Lower lobe of right lung (tissue), 2 donors: ENCODE data around the gene SELENOO. TPM values are rescaled to one million over a fixed set of nuclear protein-coding genes. Genes with fewer than 3 reads are reported as not detected.
A peak's percentile ranks its signal among the peaks of the same experiment; 100 is the strongest.

Source experiments
- ATAC-seq, 2 donors: fragments of 200-7000 bp; cut with Tn5 transposase; one replicate each; pipeline ENCODE4 v1.9.1; 2020 to 2022; ENCODE audit warnings: mild to moderate bottlenecking in 2 of 2, moderate library complexity in 2 of 2
- DNase-seq: peaks from one replicate; pipeline ENCODE4 v3.0.0-alpha.2; 2020
- H3K27ac ChIP-seq: fragments of 200-600 bp; one replicate; pipeline ENCODE4 v1.8.0; 2022
- H3K27me3 ChIP-seq: fragments of 200-600 bp; one replicate; pipeline ENCODE4 v1.8.0; 2022; ENCODE audit warnings: low read depth
- H3K36me3 ChIP-seq: fragments of 200-600 bp; one replicate; pipeline ENCODE4 v1.8.0; 2022; ENCODE audit warnings: mild to moderate bottlenecking
- H3K4me1 ChIP-seq: fragments of 200-600 bp; one replicate; pipeline ENCODE4 v1.8.0; 2022
- H3K4me3 ChIP-seq: fragments of 200-600 bp; one replicate; pipeline ENCODE4 v1.8.0; 2022; ENCODE audit warnings: mild to moderate bottlenecking
- H3K9me3 ChIP-seq: fragments of 200-600 bp; one replicate; pipeline ENCODE4 v1.8.0; 2022
- CTCF ChIP-seq: fragments of 200-600 bp; IDR thresholded peaks from one replicate; pipeline ENCODE4 v1.8.0; 2022; ENCODE audit warnings: antibody characterized with exemption, mild to moderate bottlenecking
- intact Hi-C: fragments of 100-400 bp; cut with DNase I; formaldehyde crosslinking; loops from one replicate; pipeline ENCODE4 v1.11.0; 2022
- total RNA-seq: library from RNA; stranded (reverse); fragmentation: NEBNext Ultra II Directional; extraction: Animal tissue kit (Norgen Biotek cat#: 25700); gene quantifications from one replicate; pipeline ENCODE4 v1.2.1, GENCODE V29; 2021
- donor health status: DM: no; HTN: yes; CAD: no; lungs with severe emphysema.

The SELENOO gene
- total RNA-seq, 1 donor from 2014 or later = 18.7 TPM

- Histone ChIP-seq H3K4me1 (peaks cover 6% of the 10 kb centered on the region), H3K27ac (no peak overlapping the region), H3K27me3 (no peaks in the 10 kb centered on the region), H3K36me3 (peaks cover 91% of the 10 kb centered on the region), H3K4me3 (no peak overlapping the region), H3K9me3 (no peaks in the 10 kb centered on the region)
- DNase-seq = peak; percentile 36
- TF ChIP-seq CTCF = no peak
- intact Hi-C loops = no loop called here
- no peak for ATAC-seq
These were observed 15.4 kb downstream of the SELENOO start for GRCh38 chr22:50216055-50216683.

GRCh38 chr22:50216684-50217520 lies 16.1 kb downstream of the SELENOO start:
- Histone ChIP-seq H3K4me3 (no peak overlapping the region), H3K4me1 (peaks cover 6% of the 10 kb centered on the region), H3K36me3 (peaks cover 91% of the 10 kb centered on the region), H3K27ac (no peak overlapping the region), H3K9me3 (no peaks in the 10 kb centered on the region), H3K27me3 (no peaks in the 10 kb centered on the region)
- ATAC-seq = no peak
- no peak for TF ChIP-seq CTCF
- intact Hi-C loops = no loop called here
- peak; percentile 47 for DNase-seq

GRCh38 chr22:50217543-50218152 lies 16.8 kb downstream of the SELENOO start:
- H3K36me3 ChIP-seq = peaks cover 91% of the 10 kb centered on the region
- intact Hi-C loops = no loop called here
- no peaks in the 10 kb centered on the region for H3K27me3 ChIP-seq
- peaks cover 6% of the 10 kb centered on the region for H3K4me1 ChIP-seq
- ATAC-seq (no peak), DNase-seq (peak; percentile 42)
- H3K9me3 ChIP-seq = no peaks in the 10 kb centered on the region
- no peak overlapping the region for H3K27ac ChIP-seq
- H3K4me3 ChIP-seq = no peak overlapping the region
- TF ChIP-seq CTCF = no peak

- Histone ChIP-seq H3K27me3 (no peaks in the 10 kb centered on the region), H3K4me3 (no peak overlapping the region), H3K9me3 (no peaks in the 10 kb centered on the region), H3K27ac (no peak overlapping the region), H3K36me3 (peaks cover 91% of the 10 kb centered on the region), H3K4me1 (peaks cover 6% of the 10 kb centered on the region)
- DNase-seq (peak; percentile 47), ATAC-seq (peak; percentile 4 to 6)
- TF ChIP-seq CTCF = no peak
- intact Hi-C loops = no loop called here
These were observed 17.6 kb downstream of the SELENOO start for GRCh38 chr22:50218153-50218995.
